H7 (cell line): ENCODE data around the gene MARCHF7. TPM values are rescaled to one million over a fixed set of nuclear protein-coding genes. Genes with fewer than 3 reads are reported as not detected.
"Not testable (repeated sequence)": the region's sequence is repeated elsewhere in the genome, so short reads cannot be mapped to it uniquely, and the experiment has no call there.

Source experiments
- DNase-seq: peaks from one replicate; pipeline ENCODE4 v3.0.0; 2012
- H3K27me3 ChIP-seq: 2 replicates; pipeline ENCODE4 v1.6.0; 2011; ENCODE audit warnings: mild to moderate bottlenecking, low read length; ENCODE audit not compliant: control insufficient read depth, insufficient read depth
- H3K36me3 ChIP-seq: replicated peaks from 2 replicates; pipeline ENCODE4 v1.5.1; 2011; ENCODE audit warnings: low read length; ENCODE audit not compliant: control insufficient read depth, insufficient read depth
- H3K4me3 ChIP-seq: 2 replicates; pipeline ENCODE4 v1.5.1; 2011; ENCODE audit warnings: low read depth, mild to moderate bottlenecking, control low read depth, low read length, moderate library complexity; ENCODE audit not compliant: insufficient read depth
- total RNA-seq: library from RNA; depleted of rRNA; stranded (reverse); fragments of >200 nt; shearing (Covaris generic); gene quantifications from 2 replicates; pipeline ENCODE4 v1.2.3, GENCODE V29; 2014

Gene MARCHF7
- total RNA-seq, 1 experiment from 2014 or later = 121 TPM

- Histone ChIP-seq H3K27me3 (no peaks in the 10 kb centered on the region), H3K4me3 (no peak overlapping the region), H3K36me3 (peaks cover 13% of the 10 kb centered on the region)
- DNase-seq = no peak
These were observed 25.1 kb downstream of the MARCHF7 start for GRCh38 chr2:159737292-159737916.

GRCh38 chr2:159737917-159738296, 25.6 kb downstream of the MARCHF7 start:
- DNase-seq = no peak
- Histone ChIP-seq H3K27me3 (no peaks in the 10 kb centered on the region), H3K4me3 (no peak overlapping the region), H3K36me3 (peaks cover 13% of the 10 kb centered on the region)

- Histone ChIP-seq H3K36me3 (peaks cover 12% of the 10 kb centered on the region), H3K27me3 (no peaks in the 10 kb centered on the region), H3K4me3 (no peak overlapping the region)
- peak; percentile 37 for DNase-seq
These were observed 26.4 kb downstream of the MARCHF7 start for GRCh38 chr2:159738509-159739390.

GRCh38 chr2:159742846-159743245, 30.5 kb downstream of the MARCHF7 start:
- Histone ChIP-seq H3K27me3 (no peaks in the 10 kb centered on the region), H3K36me3 (peaks cover 4% of the 10 kb centered on the region)

GRCh38 chr2:159744363-159744762, 32.1 kb downstream of the MARCHF7 start:
- H3K27me3 ChIP-seq = no peaks in the 10 kb centered on the region
- peaks cover 7% of the 10 kb centered on the region for H3K36me3 ChIP-seq
- DNase-seq = no peak
- no peak overlapping the region for H3K4me3 ChIP-seq

More at GRCh38 chr2:159742846-159743245, 30.5 kb downstream of the MARCHF7 start:
- DNase-seq = no peak
- H3K4me3 ChIP-seq = no peak overlapping the region

- H3K27me3 ChIP-seq, DNase-seq, H3K4me3 ChIP-seq, H3K36me3 ChIP-seq: not testable (repeated sequence)
These were observed 32.9 kb downstream of the MARCHF7 start for GRCh38 chr2:159745237-159745636.

GRCh38 chr2:159748089-159748488, 35.8 kb downstream of the MARCHF7 start:
- peaks cover 12% of the 10 kb centered on the region for H3K36me3 ChIP-seq

GRCh38 chr2:159750873-159751272, 38.6 kb downstream of the MARCHF7 start:
- Histone ChIP-seq H3K36me3 (peaks cover 13% of the 10 kb centered on the region), H3K27me3 (no peaks in the 10 kb centered on the region), H3K4me3 (no peak overlapping the region)
- no peak for DNase-seq

More at GRCh38 chr2:159748089-159748488, 35.8 kb downstream of the MARCHF7 start:
- Histone ChIP-seq H3K4me3 (no peak overlapping the region), H3K27me3 (no peaks in the 10 kb centered on the region)
- no peak for DNase-seq

GRCh38 chr2:159753797-159754196, 41.5 kb downstream of the MARCHF7 start:
- DNase-seq = no peak
- Histone ChIP-seq H3K4me3 (no peak overlapping the region), H3K27me3 (no peaks in the 10 kb centered on the region), H3K36me3 (peaks cover 12% of the 10 kb centered on the region)

GRCh38 chr2:159755014-159755413, 42.7 kb downstream of the MARCHF7 start:
- H3K36me3 ChIP-seq = peaks cover 14% of the 10 kb centered on the region
- no peak for DNase-seq
- no peaks in the 10 kb centered on the region for H3K27me3 ChIP-seq
- H3K4me3 ChIP-seq = no peak overlapping the region

- H3K27me3 ChIP-seq = no peaks in the 10 kb centered on the region
- peaks cover 14% of the 10 kb centered on the region for H3K36me3 ChIP-seq
- DNase-seq = peak; percentile 63
- H3K4me3 ChIP-seq = no peak overlapping the region
These were observed 43.5 kb downstream of the MARCHF7 start for GRCh38 chr2:159755788-159756187.

GRCh38 chr2:159758239-159758638, 45.9 kb downstream of the MARCHF7 start:
- Histone ChIP-seq H3K36me3 (peaks cover 12% of the 10 kb centered on the region), H3K4me3 (no peak overlapping the region), H3K27me3 (no peaks in the 10 kb centered on the region)
- DNase-seq = no peak

- Histone ChIP-seq H3K36me3 (peaks cover 12% of the 10 kb centered on the region), H3K27me3 (no peaks in the 10 kb centered on the region), H3K4me3 (no peak overlapping the region)
- no peak for DNase-seq
These were observed 46.4 kb downstream of the MARCHF7 start for GRCh38 chr2:159758686-159759085.

- Histone ChIP-seq H3K4me3 (no peak overlapping the region), H3K36me3 (peaks cover 13% of the 10 kb centered on the region; the same call in 1 of the 2 replicates), H3K27me3 (no peaks in the 10 kb centered on the region)
- no peak for DNase-seq
These were observed 47.3 kb downstream of the MARCHF7 start for GRCh38 chr2:159759577-159759976.

GRCh38 chr2:159760326-159760725, 48.0 kb downstream of the MARCHF7 start:
- Histone ChIP-seq H3K36me3 (peaks cover 12% of the 10 kb centered on the region; the same call in 1 of the 2 replicates), H3K27me3 (no peaks in the 10 kb centered on the region), H3K4me3 (no peak overlapping the region)
- DNase-seq = no peak
